ENCODE measurements around the gene SAMD5.

Gene SAMD5

GRCh38 chr6:147567141-147567805 is 58.8 kb downstream of the SAMD5 start:
- no peak for TF ChIP-seq GATA3 (IDR thresholded peaks at IDR 0.05; ENCODE audit: low read depth, low read length)

GRCh38 chr6:147569788-147570187 is 61.3 kb downstream of the SAMD5 start:
- TF ChIP-seq GATA3 (IDR thresholded peaks at IDR 0.05; ENCODE audit: low read depth, low read length) (no peak), GATA2 (IDR thresholded peaks at IDR 0.05; ENCODE audit: low read depth, low read length) (no peak)

GRCh38 chr6:147570681-147571080 is 62.2 kb downstream of the SAMD5 start:
- TF ChIP-seq GATA3 (IDR thresholded peaks at IDR 0.05; ENCODE audit: low read depth, low read length) (no peak), GATA2 (IDR thresholded peaks at IDR 0.05; ENCODE audit: low read depth, low read length) (no peak)

GRCh38 chr6:147577488-147577887 is 69.0 kb downstream of the SAMD5 start:
- TF ChIP-seq GATA3 (IDR thresholded peaks at IDR 0.05; ENCODE audit: low read depth, low read length) (no peak), GATA2 (IDR thresholded peaks at IDR 0.05; ENCODE audit: low read depth, low read length) (no peak)

DNA sequence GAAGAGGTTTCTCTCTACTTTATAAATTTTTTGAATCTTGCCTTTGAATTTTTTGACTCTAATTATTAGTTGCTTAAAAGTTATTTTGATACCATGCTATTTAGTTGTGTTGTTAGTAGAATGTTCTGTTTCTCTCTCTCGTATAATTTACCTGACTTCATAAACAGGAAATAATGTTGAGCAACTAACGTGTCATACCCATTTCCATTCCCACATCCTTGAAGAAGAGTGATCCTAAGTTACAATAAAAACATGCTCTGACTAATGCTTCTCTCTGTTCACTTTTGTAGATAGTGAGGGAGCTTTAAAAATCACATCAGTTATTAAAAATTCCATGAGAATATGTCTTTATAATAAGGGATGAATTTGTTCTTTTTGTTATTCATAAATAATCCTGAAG is 69.7 kb downstream of the SAMD5 start:
- TF ChIP-seq GATA3 (IDR thresholded peaks at IDR 0.05; ENCODE audit: low read depth, low read length) (no peak), GATA2 (IDR thresholded peaks at IDR 0.05; ENCODE audit: low read depth, low read length) (no peak)

GRCh38 chr6:147578883-147579282 is 70.4 kb downstream of the SAMD5 start:
- no peak for TF ChIP-seq GATA3 (IDR thresholded peaks at IDR 0.05; ENCODE audit: low read depth, low read length)
- TF ChIP-seq GATA2 (IDR thresholded peaks at IDR 0.05; ENCODE audit: low read depth, low read length), result no peak

DNA sequence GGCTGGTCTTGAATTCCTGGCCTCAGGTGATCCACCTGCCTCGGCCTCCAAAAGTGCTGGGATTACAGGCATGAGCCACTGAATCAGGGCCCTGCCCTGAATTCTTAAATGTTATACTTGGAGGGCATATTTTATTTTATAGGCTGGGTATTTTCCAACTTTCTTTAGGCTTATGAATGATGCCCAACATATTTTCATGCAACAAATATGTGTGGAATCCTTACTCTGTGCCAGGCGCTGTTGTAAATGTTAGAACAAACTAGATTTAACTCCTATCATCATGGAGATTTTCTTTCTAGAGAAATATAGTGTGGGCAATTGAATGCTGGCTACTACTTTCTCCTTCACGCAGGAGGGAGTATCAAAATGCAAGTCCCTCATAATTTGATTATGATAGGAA is 71.2 kb downstream of the SAMD5 start:
- TF ChIP-seq GATA3 (IDR thresholded peaks at IDR 0.05; ENCODE audit: low read depth, low read length) (no peak), GATA2 (IDR thresholded peaks at IDR 0.05; ENCODE audit: low read depth, low read length) (no peak)

DNA sequence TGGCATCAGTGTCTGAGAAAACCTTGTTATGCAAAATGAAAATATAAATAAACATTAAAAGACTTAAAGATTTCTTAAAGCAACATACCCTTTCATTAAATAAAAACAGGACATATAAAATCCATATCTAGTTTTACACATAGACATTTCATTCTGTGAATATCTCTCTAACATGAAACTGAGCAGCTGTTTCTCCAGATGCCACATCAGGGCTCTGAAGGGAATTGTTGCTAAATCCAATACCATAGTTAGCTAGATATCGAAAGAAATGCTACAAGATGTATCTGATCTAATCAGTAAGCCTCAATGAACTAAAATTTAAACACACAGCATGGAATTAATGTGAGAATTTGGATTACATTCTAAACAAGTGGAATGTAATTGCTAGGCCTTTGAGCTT is 74.5 kb downstream of the SAMD5 start:
- TF ChIP-seq GATA3 (IDR thresholded peaks at IDR 0.05; ENCODE audit: low read depth, low read length), result no peak
- TF ChIP-seq GATA2 (IDR thresholded peaks at IDR 0.05; ENCODE audit: low read depth, low read length), result no peak

- TF ChIP-seq GATA3 (IDR thresholded peaks at IDR 0.05; ENCODE audit: low read depth, low read length) (no peak), GATA2 (IDR thresholded peaks at IDR 0.05; ENCODE audit: low read depth, low read length) (no peak)
Measured at GRCh38 chr6:147585256-147585655, 76.8 kb downstream of the SAMD5 start.

DNA sequence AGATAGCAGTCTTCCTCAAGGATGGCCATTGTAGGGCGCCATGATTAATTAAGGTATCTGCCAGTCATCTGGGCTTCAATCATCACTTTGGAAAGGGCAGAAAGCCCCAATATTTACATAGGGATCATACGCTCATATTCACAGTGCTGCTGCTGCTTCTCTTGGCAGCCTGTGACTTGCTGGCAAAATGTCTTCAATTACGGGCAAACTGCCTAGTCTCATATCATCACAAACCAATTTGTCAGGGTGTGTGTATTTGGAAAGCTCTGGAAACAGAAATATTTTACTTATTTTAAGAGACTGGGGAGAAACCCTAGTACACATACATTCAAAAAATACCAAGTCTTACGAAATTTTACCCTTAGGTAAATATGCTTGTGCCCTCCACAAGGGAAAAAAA is 77.6 kb downstream of the SAMD5 start:
- TF ChIP-seq GATA3 (IDR thresholded peaks at IDR 0.05; ENCODE audit: low read depth, low read length), result no peak
- no peak for TF ChIP-seq GATA2 (IDR thresholded peaks at IDR 0.05; ENCODE audit: low read depth, low read length)

GRCh38 chr6:147587907-147588306 is 79.4 kb downstream of the SAMD5 start:
- TF ChIP-seq GATA3 (IDR thresholded peaks at IDR 0.05; ENCODE audit: low read depth, low read length), result no peak
- TF ChIP-seq GATA2 (IDR thresholded peaks at IDR 0.05; ENCODE audit: low read depth, low read length), result no peak

DNA sequence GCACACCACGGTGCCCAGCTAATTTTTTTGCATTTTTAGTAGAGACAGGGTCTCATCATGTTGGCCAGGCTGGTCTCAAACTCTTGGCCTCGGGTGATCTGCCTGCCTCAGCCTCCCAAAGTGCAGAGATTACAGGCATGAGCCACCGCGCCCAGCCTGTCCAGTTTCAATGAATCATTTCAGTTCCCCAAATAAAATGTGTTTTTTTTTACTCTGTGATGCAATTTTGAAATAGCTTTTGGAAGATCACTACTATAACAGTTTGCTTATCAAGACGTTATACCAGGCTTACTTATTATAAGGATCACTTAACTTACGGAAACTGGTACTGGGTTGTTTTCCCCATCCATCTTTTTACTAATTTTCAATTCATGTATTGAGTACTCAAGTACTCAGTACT is 80.0 kb downstream of the SAMD5 start:
- TF ChIP-seq GATA3 (IDR thresholded peaks at IDR 0.05; ENCODE audit: low read depth, low read length) (no peak), GATA2 (IDR thresholded peaks at IDR 0.05; ENCODE audit: low read depth, low read length) (no peak)

DNA sequence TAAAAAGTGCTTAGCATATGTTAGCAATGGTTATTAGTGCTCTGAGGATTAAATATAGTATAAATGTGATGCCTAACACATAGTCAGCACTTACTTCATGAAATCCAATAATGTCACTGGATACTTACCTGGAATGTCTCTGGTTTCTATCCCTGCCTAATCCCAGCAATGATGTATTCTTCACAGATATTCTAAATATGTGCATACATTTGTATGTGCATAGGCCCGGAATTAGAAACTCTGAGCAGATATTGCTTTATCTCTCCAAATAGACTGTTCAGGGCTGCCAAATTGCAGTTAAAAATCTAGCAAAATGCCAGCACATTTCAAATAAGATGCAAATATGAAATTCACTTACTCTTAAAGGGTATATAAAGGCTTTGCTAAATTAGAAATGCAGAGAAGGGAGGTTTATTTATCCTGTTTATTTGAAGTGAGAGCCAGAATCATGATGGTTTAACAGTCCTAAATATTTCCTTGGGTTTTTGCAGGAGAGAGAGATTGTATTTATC is 81.3 kb downstream of the SAMD5 start:
- TF ChIP-seq GATA3 (IDR thresholded peaks at IDR 0.05; ENCODE audit: low read depth, low read length) (no peak), GATA2 (IDR thresholded peaks at IDR 0.05; ENCODE audit: low read depth, low read length) (no peak)

- TF ChIP-seq GATA2 (IDR thresholded peaks at IDR 0.05; ENCODE audit: low read depth, low read length) (no peak), GATA3 (IDR thresholded peaks at IDR 0.05; ENCODE audit: low read depth, low read length) (no peak)
Measured at GRCh38 chr6:147595961-147596360, 87.5 kb downstream of the SAMD5 start.

DNA sequence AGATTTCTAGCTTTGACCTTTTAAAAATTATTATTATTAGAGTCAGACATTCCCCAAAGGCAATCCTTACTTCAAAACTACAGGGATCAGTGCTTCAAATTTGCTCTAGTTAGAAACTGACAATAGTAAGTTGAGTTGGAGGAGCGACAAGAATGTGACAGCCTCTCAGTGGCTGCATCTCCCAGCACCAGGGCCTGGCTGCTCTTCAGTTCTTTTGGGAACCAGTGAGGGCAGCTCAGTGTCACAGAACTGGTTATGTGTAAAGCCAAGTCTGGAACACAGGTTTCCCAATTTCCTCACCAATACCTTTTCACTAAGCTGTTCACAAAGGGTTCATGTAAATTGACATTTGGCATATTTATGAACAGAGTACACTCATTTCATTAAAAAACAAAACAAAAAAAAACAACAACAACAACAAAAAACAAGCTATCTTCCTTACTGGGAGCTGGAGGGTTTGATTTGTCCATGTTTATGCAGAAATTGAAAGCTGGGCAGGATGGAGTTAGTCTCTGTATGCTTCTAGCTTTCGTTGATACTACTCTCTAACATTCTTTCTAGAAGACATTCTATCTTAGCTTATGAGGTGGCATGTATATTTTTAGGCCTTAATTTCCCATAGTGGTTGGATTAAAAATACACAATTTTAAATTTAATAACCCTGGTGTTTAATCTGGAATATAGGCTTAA is 95.0 kb downstream of the SAMD5 start:
- TF ChIP-seq GATA2 (IDR thresholded peaks at IDR 0.05; ENCODE audit: low read depth, low read length), result no peak
- TF ChIP-seq GATA3 (IDR thresholded peaks at IDR 0.05; ENCODE audit: low read depth, low read length), result no peak
